Muscle of leg (tissue), 11 donors: ENCODE data around the gene ZNF777. TPM values are rescaled to one million over a fixed set of nuclear protein-coding genes. Genes with fewer than 3 reads are reported as not detected.

Experiments
- DNase-seq: peaks from one replicate; pipeline ENCODE4 v3.0.0; 2013
- H3K27ac ChIP-seq: one replicate; pipeline ENCODE4 v1.5.1; 2013; ENCODE audit warnings: mild to moderate bottlenecking, low read length, control low read depth
- H3K27me3 ChIP-seq: one replicate; pipeline ENCODE4 v1.6.1; 2013; ENCODE audit warnings: low read length; ENCODE audit not compliant: control insufficient read depth, insufficient read depth
- H3K36me3 ChIP-seq: one replicate; pipeline ENCODE4 v1.6.1; 2013; ENCODE audit warnings: low read length; ENCODE audit not compliant: control insufficient read depth, insufficient read depth
- H3K4me1 ChIP-seq: one replicate; pipeline ENCODE4 v1.6.1; 2013; ENCODE audit warnings: low read length; ENCODE audit not compliant: control insufficient read depth, insufficient read depth
- H3K4me3 ChIP-seq: one replicate; pipeline ENCODE4 v1.5.1; 2013; ENCODE audit warnings: low read length, control low read depth
- H3K9me3 ChIP-seq: replicated peaks from 2 replicates; pipeline ENCODE4 v1.6.1; 2013; ENCODE audit warnings: low read depth, low read length; ENCODE audit not compliant: control insufficient read depth
- WGBS: methylation state at CpG from one replicate; pipeline ENCODE4 v1.1.5; 2013; ENCODE audit warnings: missing lambda C conversion rate; ENCODE audit not compliant: insufficient coverage; 5-methylcytosine and 5-hydroxymethylcytosine counted together
- polyA plus RNA-seq, 8 donors: library from polyadenylated mRNA; unstranded; fragments of 120-200 nt; gene quantifications; one replicate each; pipeline versions ENCODE4 v1.2.1 to v1.2.3, GENCODE V29; 2013; ENCODE audit warnings: inconsistent platforms in 1 of 8, low replicate concordance in 1 of 8; ENCODE audit not compliant: insufficient read length in 8 of 8, insufficient read depth in 1 of 8
- total RNA-seq: library from RNA; stranded (reverse); fragments of 120-200 nt; gene quantifications from one replicate; pipeline ENCODE4 v1.2.4, GENCODE V29; 2013

The ZNF777 gene
- total and polyA plus RNA-seq, 9 donors = 4.1 to 11.5 (median 10.5) TPM

DNA sequence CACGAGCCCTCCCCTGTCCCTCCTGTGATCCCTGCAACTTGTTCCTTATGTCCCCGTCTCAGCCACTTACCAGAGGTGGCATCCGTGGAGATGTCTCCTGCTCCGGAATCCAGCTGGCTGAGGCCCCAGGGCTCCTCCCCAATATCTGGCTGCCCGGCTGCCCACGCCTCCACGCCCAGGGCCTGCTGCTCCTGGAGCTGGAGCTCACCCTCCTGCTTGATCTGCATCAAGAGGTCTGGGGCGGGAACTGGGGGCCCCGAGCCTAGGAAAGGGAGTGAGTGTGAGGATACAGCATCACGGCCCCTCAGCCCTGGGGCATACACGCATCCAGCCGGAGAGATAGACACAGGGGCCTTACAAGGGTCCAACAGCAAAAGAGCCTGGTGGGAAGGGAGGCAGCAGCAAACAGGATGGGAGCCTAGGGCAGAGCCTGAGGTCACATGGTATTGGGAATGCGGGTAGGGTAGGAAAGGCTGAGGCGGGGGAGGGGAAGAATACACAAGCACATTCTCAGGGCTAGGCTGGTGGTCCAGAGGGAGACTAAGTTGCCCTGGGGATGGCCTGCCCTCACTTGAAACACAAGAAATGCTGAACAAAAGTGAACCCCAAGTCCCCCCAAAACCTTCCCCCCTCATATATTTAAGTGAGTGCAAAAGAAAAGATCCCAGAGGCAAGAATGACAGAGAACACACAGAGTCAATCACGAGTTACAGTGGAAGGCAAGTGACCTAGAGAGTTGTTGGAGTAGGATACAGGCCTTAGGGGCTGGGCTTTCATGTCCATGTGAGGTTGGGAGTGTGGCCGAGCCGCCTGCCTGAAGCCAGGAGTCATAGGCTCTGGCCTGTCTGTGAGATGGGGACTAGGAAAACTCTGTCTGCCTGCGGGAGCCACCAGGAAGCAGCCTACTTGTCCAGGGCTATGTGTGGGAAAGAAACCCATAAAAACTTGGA lies 16.9 kb upstream of the ZNF777 start:
- Histone ChIP-seq H3K27ac (no peak overlapping the region), H3K9me3 (peaks cover 2% of the 10 kb centered on the region), H3K36me3 (peaks cover 46% of the 10 kb centered on the region), H3K4me1 (no peaks in the 10 kb centered on the region), H3K27me3 (no peaks in the 10 kb centered on the region), H3K4me3 (no peak overlapping the region)
- no peak for DNase-seq
- WGBS = 92% methylated on average over 13 of the region's 18 CpGs

DNA sequence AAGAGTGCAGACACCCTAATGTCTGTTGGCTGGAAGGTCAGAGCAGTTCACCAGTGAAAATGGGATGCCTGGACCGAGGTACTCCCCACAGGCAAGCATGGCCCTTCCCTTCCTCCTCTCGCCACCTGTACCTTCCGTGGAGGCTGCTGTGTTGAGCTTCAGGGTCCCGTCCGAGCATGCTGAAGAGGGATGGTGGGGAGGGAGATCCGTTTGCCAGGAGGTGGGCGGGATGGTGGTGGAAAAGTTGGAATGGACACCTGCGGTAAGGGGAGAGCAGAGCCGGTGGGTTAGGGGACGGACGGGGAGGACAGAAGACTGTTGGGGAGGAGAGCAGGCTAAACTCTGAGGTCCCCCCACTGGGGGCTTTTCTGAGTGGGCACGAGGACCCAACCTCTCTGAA lies 15.9 kb upstream of the ZNF777 start:
- no peak for DNase-seq
- Histone ChIP-seq H3K27ac (no peak overlapping the region), H3K27me3 (no peaks in the 10 kb centered on the region), H3K36me3 (peaks cover 50% of the 10 kb centered on the region), H3K9me3 (peaks cover 2% of the 10 kb centered on the region), H3K4me3 (no peak overlapping the region), H3K4me1 (no peaks in the 10 kb centered on the region)
- 92% methylated on average over 9 of the region's 12 CpGs for WGBS

DNA sequence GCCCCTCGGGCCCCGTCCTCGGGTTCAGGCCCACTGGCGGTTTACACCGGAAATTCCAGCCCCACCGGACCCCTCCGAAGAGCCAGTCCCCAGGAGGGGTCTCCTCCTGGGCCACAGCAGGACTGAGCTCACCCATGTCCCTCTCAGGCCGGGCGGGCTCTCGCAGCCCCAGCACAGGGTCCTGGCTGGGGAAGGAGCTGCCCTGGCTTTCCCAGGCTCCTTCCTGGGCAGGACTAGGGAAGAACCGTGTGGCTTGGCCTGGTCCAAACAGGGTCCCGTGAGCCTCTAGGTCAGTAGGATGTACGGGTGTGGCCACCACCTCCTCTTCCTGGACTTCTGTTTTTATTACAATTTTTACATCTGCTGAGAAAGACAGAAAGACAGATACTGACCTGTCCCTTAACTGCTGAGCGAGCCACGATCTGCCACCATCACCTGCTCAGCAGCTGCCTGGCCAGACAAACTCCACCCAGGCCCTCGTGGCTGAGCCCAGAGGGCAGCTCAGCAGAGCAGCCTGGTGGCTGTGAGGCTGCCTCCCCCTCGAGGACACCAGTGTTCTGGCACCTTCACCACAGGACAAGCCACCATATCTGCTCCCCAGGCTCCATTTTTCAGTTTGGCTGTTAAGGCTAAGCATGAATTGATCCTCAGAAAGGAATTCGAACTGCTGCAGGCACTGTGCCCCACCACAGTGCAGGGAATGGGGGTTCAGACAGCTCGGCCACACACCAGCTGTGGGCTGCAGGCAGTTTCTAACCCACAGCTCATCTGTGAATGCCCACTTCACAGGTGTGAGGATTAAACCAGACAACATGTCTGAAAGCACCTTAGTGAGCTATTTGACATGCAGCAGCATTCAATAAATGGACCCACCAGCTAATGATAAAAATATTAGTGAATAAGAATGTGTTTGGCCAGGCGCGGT lies 14.5 kb upstream of the ZNF777 start:
- Histone ChIP-seq H3K9me3 (peaks cover 7% of the 10 kb centered on the region), H3K27me3 (no peaks in the 10 kb centered on the region), H3K27ac (no peak overlapping the region), H3K36me3 (peaks cover 52% of the 10 kb centered on the region), H3K4me1 (no peaks in the 10 kb centered on the region), H3K4me3 (no peak overlapping the region)
- WGBS = 91% methylated on average over 18 of the region's 21 CpGs
- no peak for DNase-seq

DNA sequence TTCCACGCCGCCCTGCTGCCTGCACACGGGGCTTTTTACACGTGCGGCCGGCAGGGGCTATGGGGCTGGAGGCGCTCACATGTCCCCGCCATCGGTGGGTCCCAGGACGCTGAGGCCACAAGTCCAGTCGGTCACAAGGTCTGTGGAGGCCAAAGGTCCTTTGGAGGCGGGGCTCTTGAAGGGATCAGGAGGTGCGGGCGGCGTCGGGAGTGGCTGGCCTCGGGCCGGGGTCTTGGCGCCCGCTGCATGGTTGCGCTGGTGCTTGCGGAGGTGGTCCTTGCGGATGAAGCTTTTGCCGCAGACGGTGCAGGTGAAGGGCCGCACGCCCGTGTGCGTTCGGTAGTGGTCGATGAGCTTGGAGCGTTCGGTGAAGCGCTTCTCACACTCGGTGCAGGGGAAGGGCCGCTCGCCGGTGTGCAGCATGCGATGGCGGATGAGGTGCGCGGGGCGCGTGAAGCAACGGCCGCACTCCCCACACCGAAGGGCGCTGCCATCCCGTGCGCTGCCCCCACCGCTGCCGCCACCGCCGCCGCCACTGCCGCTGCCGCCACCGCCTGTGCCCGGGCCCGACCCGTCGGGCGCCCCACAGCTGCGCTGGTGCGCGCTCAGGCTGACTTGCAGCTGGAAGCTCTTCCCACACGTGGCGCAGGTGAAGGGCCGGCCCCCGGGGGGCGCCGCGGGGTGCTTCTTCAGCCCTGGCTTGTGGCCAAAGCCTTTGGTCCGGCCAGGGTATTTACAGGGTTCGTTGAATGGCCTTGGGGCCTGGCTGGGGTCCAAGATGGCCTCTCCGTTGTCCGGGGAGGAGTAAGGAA lies 13.7 kb upstream of the ZNF777 start:
- H3K27me3 ChIP-seq = no peaks in the 10 kb centered on the region
- WGBS = 95% methylated on average over 77 of the region's 77 CpGs
- no peak for DNase-seq
- no peaks in the 10 kb centered on the region for H3K4me1 ChIP-seq
- peaks cover 7% of the 10 kb centered on the region for H3K9me3 ChIP-seq
- H3K36me3 ChIP-seq = peaks cover 47% of the 10 kb centered on the region
- H3K4me3 ChIP-seq = no peak overlapping the region
- H3K27ac ChIP-seq = no peak overlapping the region

DNA sequence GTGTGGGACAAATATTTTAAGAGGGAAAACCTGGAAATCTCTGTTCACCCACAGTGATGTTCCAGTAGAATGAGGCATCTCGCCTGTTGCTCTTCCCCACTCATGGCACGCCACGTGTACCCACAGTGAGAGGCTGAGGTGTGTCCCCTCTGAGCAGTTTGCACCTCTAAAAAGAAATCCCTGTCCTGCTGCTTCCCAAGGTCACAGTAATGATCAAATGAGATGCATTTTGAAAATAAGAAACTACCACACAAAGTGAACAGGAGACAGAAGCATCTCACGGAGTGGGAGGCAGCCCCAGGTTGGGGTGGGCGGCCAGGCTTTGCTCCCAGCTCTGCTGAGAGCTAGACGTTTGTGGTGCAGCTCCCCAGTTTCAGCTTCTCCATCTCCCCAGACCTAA lies 12.4 kb upstream of the ZNF777 start:
- H3K36me3 ChIP-seq = peaks cover 46% of the 10 kb centered on the region
- H3K4me3 ChIP-seq = no peak overlapping the region
- no peak for DNase-seq
- H3K27ac ChIP-seq = no peak overlapping the region
- WGBS = 81% methylated on average over 5 of the region's 6 CpGs
- H3K27me3 ChIP-seq = no peaks in the 10 kb centered on the region
- H3K4me1 ChIP-seq = no peaks in the 10 kb centered on the region
- peaks cover 6% of the 10 kb centered on the region for H3K9me3 ChIP-seq

DNA sequence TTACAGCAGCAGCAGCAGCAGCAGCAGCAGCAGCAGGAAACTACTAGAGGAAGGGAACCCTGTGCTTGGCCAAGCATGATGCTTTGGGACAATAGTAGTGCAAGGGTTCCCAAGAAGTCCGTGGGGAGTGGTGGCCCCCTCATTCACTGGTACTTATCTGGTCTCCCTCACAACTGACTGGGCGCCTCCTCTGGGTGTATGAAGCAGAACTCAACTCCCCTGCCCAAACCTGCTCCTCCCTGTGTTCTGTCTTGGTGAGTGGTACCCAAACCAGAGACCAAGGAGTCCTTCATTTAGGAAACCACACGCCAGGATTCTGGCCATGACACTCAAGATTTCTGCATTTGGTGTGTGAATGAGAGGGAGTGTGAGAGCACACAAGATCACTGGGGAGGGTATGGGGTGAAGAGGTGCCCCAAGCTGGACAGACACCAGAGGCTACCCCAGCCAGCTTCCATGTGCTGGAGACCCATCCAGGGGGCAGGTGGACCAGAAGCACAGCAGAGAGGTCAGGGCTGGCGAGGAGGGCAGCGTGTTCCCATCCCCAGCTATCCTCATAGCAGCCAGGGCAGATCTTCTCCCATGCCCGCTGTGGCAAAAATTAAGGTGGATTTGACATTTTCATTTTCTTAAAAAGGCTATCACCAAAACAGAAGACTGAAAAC lies 10.6 kb upstream of the ZNF777 start:
- no peak overlapping the region for H3K4me3 ChIP-seq
- WGBS = 89% methylated on average over 1 of the region's 6 CpGs
- H3K4me1 ChIP-seq = no peaks in the 10 kb centered on the region
- H3K27me3 ChIP-seq = no peaks in the 10 kb centered on the region
- peaks cover 36% of the 10 kb centered on the region for H3K36me3 ChIP-seq
- no peak for DNase-seq
- H3K9me3 ChIP-seq = peaks cover 5% of the 10 kb centered on the region
- H3K27ac ChIP-seq = no peak overlapping the region

DNA sequence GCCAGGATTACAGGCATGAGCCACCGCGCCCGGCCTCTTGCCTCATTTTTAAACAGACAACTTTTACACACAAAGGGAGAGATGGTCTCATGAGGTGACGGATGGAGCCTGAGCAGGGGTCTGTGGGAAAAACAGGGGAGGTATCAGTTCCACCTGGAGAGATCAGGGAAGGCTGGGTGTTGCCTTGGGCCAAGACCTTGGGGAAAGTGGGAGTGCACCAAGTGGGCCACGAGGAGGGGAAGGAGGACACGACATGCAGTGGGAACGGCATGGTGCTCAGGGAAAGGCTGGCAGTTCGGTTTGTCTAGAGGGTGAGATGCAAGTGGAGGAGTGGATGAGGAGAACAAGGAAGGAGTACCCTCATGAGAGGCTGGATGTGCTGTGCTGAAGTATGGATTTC lies 8.9 kb upstream of the ZNF777 start:
- Histone ChIP-seq H3K4me1 (no peaks in the 10 kb centered on the region), H3K36me3 (peaks cover 25% of the 10 kb centered on the region), H3K27ac (no peak overlapping the region), H3K4me3 (no peak overlapping the region), H3K27me3 (no peaks in the 10 kb centered on the region), H3K9me3 (peaks cover 5% of the 10 kb centered on the region)
- no peak for DNase-seq
- WGBS = 88% methylated on average over 5 of the region's 8 CpGs

DNA sequence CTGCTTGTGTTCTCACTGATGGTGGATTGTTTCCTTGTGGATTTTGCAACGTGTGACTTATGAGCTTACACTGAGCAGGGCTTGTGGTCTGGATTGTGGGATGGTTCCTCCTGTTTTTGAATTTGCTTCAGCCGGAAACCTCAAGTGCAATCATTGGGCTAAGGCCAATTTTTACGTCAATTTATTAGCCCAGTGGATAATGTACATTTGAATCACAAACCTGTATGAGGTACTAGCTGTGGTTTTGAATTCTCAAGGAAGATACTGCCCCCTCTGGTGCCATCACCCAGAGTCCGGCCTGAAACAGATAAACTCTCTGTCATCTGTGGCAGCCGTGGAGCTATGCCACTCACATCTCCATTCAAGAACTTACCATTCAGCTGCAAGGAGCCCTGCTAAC lies 7.3 kb upstream of the ZNF777 start:
- no peak for DNase-seq

DNA sequence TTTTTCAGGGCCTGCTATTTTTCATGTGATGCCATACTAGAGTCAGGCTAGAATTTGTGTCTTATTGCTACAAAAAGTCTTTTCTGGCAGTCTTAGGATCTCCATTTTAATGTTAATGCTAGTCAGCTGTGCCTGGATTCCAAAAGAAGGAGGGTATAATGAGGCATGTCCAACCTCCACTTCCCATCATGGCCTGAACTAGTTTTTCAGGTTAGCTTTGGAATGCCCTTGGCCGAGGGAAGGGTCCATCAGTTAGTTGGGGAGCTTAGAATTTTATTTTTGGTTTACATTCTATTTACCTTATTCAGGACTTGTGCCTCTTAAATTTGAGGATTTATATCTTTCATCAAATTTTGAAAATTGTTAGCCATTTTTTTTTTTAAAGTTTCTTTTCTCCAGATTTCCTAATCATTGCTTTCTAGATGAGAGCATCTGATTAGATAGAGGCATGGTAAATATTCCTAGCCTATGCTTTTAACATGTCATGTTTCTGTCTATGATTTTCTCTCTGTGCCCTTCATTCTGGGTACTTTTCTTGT lies 6.5 kb upstream of the ZNF777 start:
- Histone ChIP-seq H3K9me3 (peaks cover 5% of the 10 kb centered on the region), H3K4me1 (no peaks in the 10 kb centered on the region), H3K27ac (no peak overlapping the region), H3K27me3 (peaks cover 2% of the 10 kb centered on the region), H3K4me3 (no peak overlapping the region), H3K36me3 (peaks cover 2% of the 10 kb centered on the region)
- DNase-seq = no peak
- WGBS = no CpG with 5 or more reads among the region's 1 CpG

More for the DNA sequence above, 7.3 kb upstream of the ZNF777 start:
- peaks cover 5% of the 10 kb centered on the region for H3K9me3 ChIP-seq
- H3K36me3 ChIP-seq = peaks cover 10% of the 10 kb centered on the region
- peaks cover 2% of the 10 kb centered on the region for H3K27me3 ChIP-seq
- WGBS = 82% methylated on average over 4 of the region's 5 CpGs
- H3K27ac ChIP-seq = no peak overlapping the region
- H3K4me3 ChIP-seq = no peak overlapping the region
- H3K4me1 ChIP-seq = no peaks in the 10 kb centered on the region
